ENCODE results near the gene EGFLAM. TPM values are rescaled to one million over a fixed set of nuclear protein-coding genes. Genes with fewer than 3 reads are reported as not detected.

The EGFLAM gene
- total RNA-seq, 1 experiment from 2014 or later: not detected

DNA sequence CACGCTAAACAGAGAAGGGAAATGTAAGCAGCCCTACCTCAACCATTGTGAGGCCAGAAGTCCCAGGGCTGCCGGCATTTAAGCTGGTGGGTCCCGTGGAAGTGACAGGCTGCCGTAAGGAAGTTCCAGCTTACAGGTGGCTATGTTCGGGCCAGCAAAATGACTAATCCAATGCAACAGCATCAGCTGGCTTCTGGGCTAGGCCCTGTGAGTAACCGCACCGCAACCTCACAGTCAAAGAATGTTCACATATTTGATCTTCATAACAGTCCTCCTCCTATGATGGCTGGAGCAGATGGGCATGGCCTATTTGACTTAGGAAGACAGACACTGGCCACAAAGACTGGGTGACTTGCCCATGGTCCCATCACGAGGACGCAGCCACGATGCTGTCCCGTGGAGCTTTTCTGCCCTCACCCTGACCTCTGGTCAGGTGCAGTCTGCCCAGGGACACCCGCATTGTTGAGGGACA, 209.9 kb downstream of the EGFLAM start:
- Mint-ChIP-seq H3K4me3 (ENCODE audit: unreplicated experiment) (no peak overlapping the region), H3K27me3 (ENCODE audit: insufficient read depth, unreplicated experiment) (no peaks in the 10 kb centered on the region), H3K36me3 (ENCODE audit: insufficient read depth, unreplicated experiment) (no peaks in the 10 kb centered on the region), H3K27ac (ENCODE audit: unreplicated experiment) (no peak overlapping the region), H3K4me1 (ENCODE audit: low read depth, unreplicated experiment) (no peaks in the 10 kb centered on the region), H3K9me3 (ENCODE audit: unreplicated experiment) (no peaks in the 10 kb centered on the region)
- peaks cover 7% of the 10 kb centered on the region; the same call in 1 of the 2 replicates for H3K4me1 ChIP-seq
- H3K27me3 ChIP-seq (replicated peaks; ENCODE audit: control insufficient read depth, insufficient read depth, low read length): no peaks in the 10 kb centered on the region
- CTCF ChIA-PET: interaction anchor here (1.3 kb wide), 1 partner anchor 26 kb away, joined by 6 read pairs; no protein-coding TSS in a partner anchor
- no peaks in the 10 kb centered on the region for H3K9me3 ChIP-seq
- H3K36me3 ChIP-seq (ENCODE audit: control insufficient read depth, insufficient read depth, low read length): no peaks in the 10 kb centered on the region
- TF ChIP-seq, protein P1, sequence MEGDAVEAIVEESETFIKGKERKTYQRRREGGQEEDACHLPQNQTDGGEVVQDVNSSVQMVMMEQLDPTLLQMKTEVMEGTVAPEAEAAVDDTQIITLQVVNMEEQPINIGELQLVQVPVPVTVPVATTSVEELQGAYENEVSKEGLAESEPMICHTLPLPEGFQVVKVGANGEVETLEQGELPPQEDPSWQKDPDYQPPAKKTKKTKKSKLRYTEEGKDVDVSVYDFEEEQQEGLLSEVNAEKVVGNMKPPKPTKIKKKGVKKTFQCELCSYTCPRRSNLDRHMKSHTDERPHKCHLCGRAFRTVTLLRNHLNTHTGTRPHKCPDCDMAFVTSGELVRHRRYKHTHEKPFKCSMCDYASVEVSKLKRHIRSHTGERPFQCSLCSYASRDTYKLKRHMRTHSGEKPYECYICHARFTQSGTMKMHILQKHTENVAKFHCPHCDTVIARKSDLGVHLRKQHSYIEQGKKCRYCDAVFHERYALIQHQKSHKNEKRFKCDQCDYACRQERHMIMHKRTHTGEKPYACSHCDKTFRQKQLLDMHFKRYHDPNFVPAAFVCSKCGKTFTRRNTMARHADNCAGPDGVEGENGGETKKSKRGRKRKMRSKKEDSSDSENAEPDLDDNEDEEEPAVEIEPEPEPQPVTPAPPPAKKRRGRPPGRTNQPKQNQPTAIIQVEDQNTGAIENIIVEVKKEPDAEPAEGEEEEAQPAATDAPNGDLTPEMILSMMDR (IDR thresholded peaks at IDR 0.05; ENCODE audit: insufficient read depth in 1 of 2, low read depth in 1 of 2, low read length in 1 of 2, severe bottlenecking in 1 of 2, unreplicated experiment in 1 of 2): no peak
- intact Hi-C loops (cut with micrococcal nuclease; ENCODE audit: unreplicated experiment): no loop called here
- DNase-seq: no peak
- no peak overlapping the region for H3K4me3 ChIP-seq (ENCODE audit: low read depth, low read length)
- POLR2A ChIA-PET: no interaction called here
- BruUV-seq (replicated peaks): no TSS peak

DNA sequence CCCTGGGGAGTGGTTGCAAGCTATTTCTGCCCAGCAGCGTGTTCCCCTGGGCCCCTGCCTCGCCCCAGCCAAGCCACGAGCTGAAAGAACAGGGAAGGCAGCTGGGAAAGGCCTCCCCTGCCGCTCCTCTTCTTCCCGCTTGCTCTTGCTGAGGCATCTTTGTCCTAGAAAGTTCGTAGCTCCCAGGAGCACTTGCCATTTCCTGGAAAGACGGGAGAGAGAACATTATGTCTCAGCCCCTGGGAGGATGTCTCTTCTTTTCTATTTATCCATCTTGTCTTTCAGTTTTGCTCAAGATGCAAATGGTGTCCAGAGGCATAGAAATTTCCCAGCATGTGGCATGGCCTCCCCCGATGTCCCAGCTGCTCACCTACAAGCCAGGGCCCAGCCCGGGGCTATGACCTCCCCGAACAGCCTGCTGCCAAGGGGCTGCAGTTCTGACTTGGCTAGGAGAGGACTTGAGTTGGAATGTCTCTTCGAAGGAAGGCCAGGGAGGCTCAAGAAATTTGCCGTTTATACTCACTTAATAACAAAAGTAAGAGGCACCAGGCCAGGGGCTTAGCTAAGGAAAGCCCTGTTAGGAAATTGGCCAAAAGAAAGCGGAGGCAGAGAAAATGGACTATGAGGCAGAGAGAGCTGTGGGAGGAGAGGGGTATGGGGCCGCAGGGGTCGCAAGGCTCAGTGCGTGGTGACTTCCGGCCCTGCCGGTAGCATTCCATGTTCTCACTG, 210.8 kb downstream of the EGFLAM start:
- no peaks in the 10 kb centered on the region for H3K4me1 Mint-ChIP-seq (ENCODE audit: low read depth, unreplicated experiment)
- H3K4me3 Mint-ChIP-seq (ENCODE audit: unreplicated experiment): no peak overlapping the region
- no peaks in the 10 kb centered on the region for H3K36me3 ChIP-seq (ENCODE audit: control insufficient read depth, insufficient read depth, low read length)
- TF ChIP-seq, protein P1 (IDR thresholded peaks at IDR 0.05; ENCODE audit: insufficient read depth in 1 of 2, low read depth in 1 of 2, low read length in 1 of 2, severe bottlenecking in 1 of 2, unreplicated experiment in 1 of 2): no peak
- H3K27me3 ChIP-seq (replicated peaks; ENCODE audit: control insufficient read depth, insufficient read depth, low read length): no peaks in the 10 kb centered on the region
- no peaks in the 10 kb centered on the region for H3K9me3 Mint-ChIP-seq (ENCODE audit: unreplicated experiment)
- ChIA-PET CTCF (no interaction called here), POLR2A (no interaction called here)
- no peak overlapping the region for H3K27ac Mint-ChIP-seq (ENCODE audit: unreplicated experiment)
- H3K27me3 Mint-ChIP-seq (ENCODE audit: insufficient read depth, unreplicated experiment): no peaks in the 10 kb centered on the region
- intact Hi-C loops (cut with micrococcal nuclease; ENCODE audit: unreplicated experiment): no loop called here
- no peak for DNase-seq
- no peaks in the 10 kb centered on the region for H3K36me3 Mint-ChIP-seq (ENCODE audit: insufficient read depth, unreplicated experiment)
- no TSS peak for BruUV-seq (replicated peaks)
- H3K4me1 ChIP-seq: no peaks in the 10 kb centered on the region
- H3K9me3 ChIP-seq: no peaks in the 10 kb centered on the region
- no peak overlapping the region for H3K4me3 ChIP-seq (ENCODE audit: low read depth, low read length)

DNA sequence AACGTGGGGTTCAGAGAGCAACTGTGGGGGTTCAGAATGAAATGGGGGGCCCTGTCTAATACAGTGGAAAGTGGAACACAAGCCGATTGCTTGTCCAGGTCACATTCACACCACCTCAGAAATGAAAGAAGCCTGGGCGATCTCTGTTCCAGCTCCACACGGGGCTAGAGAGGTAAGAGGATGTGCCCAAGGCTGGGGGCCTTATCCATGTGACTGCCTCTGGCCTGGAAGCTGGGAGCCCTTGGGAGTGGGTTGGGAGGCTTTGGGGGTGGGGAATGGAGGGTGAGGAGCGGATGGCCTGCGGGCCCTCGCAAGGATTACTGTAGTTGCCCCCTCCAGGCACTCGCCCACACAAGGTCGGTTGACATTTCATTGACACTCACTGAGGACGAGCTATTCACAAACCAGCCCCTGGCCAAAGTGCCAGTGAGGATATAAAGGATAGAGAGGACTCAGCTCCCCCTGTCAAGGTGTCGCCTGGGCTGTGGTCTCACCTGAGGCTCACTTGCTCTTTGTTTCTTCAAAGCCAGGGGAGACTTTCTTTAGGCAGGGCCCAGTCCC, 211.4 kb downstream of the EGFLAM start:
- no peaks in the 10 kb centered on the region for H3K36me3 Mint-ChIP-seq (ENCODE audit: insufficient read depth, unreplicated experiment)

More for the DNA sequence above, 211.4 kb downstream of the EGFLAM start:
- Mint-ChIP-seq H3K27ac (ENCODE audit: unreplicated experiment) (no peak overlapping the region), H3K9me3 (ENCODE audit: unreplicated experiment) (no peaks in the 10 kb centered on the region), H3K4me1 (ENCODE audit: low read depth, unreplicated experiment) (no peaks in the 10 kb centered on the region), H3K27me3 (ENCODE audit: insufficient read depth, unreplicated experiment) (no peaks in the 10 kb centered on the region), H3K4me3 (ENCODE audit: unreplicated experiment) (no peak overlapping the region)
- no peak for DNase-seq
- ChIA-PET POLR2A (no interaction called here), CTCF (no interaction called here)
- Histone ChIP-seq H3K4me1 (no peaks in the 10 kb centered on the region), H3K9me3 (no peaks in the 10 kb centered on the region), H3K27me3 (replicated peaks; ENCODE audit: control insufficient read depth, insufficient read depth, low read length) (no peaks in the 10 kb centered on the region), H3K4me3 (ENCODE audit: low read depth, low read length) (no peak overlapping the region), H3K36me3 (ENCODE audit: control insufficient read depth, insufficient read depth, low read length) (no peaks in the 10 kb centered on the region)
- intact Hi-C loops (cut with micrococcal nuclease; ENCODE audit: unreplicated experiment): no loop called here
- TF ChIP-seq, protein P1 (IDR thresholded peaks at IDR 0.05; ENCODE audit: insufficient read depth in 1 of 2, low read depth in 1 of 2, low read length in 1 of 2, severe bottlenecking in 1 of 2, unreplicated experiment in 1 of 2): no peak
- no TSS peak for BruUV-seq (replicated peaks)

Data from Caco-2 (cell line).